Activated T-helper 17 cell treated with anti-CD3 and anti-CD28 coated beads, Interleukin-2, amount 50 U/mL, for 72 hours (primary cell): Measurements from ENCODE around the gene OR10H3. TPM values are rescaled to one million over a fixed set of nuclear protein-coding genes. Genes with fewer than 3 reads are reported as not detected.
"Not testable (repeated sequence)": the region's sequence is repeated elsewhere in the genome, so short reads cannot be mapped to it uniquely, and the experiment has no call there.

ENCODE experiments used
- ATAC-seq: fragments of 150-1000 bp; cut with Tn5 transposase; replicated peaks from 2 replicates; pipeline ENCODE4 v1.10.0; 2021; ENCODE audit warnings: mild to moderate bottlenecking, moderate library complexity
- H3K27ac Mint-ChIP-seq: one replicate; pipeline ENCODE4 v1.8.0; 2022; ENCODE audit warnings: mixed read lengths
- H3K27me3 Mint-ChIP-seq: one replicate; pipeline ENCODE4 v1.8.0; 2022; ENCODE audit warnings: mixed read lengths
- H3K36me3 Mint-ChIP-seq: one replicate; pipeline ENCODE4 v1.8.0; 2022; ENCODE audit warnings: low read depth, mild to moderate bottlenecking, mixed read lengths
- H3K4me1 Mint-ChIP-seq: one replicate; pipeline ENCODE4 v1.8.0; 2022; ENCODE audit warnings: mixed read lengths
- H3K4me3 Mint-ChIP-seq: one replicate; pipeline ENCODE4 v1.8.0; 2022; ENCODE audit warnings: mild to moderate bottlenecking, mixed read lengths
- H3K9me3 Mint-ChIP-seq: one replicate; pipeline ENCODE4 v1.8.0; 2022; ENCODE audit warnings: mixed read lengths
- total RNA-seq, 2 donors: library from RNA; stranded (reverse); gene quantifications; one replicate each; pipeline ENCODE4 v1.2.3, GENCODE V29; 2022

The OR10H3 gene
- total RNA-seq, 2 donors from 2014 or later, result not detected

DNA sequence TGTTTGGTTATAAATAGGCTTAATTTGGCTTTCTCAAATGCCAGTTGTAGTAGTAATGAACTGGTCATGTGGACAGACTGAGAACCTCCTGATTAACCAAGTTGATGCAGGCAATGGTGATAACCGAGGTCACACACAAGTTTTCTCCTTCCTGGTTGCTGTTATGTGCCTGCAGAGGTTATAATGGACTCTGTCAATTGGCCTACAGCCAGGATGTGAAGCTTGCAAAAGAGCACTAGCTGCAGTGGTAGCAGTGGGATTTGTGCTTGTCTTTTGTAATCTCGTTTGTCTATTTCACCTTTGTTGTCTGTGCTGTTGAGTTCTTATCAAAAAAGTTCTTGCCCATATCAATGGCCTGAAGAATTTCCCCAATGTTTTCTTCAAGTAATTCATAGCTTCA, 20.6 kb downstream of the OR10H3 start:
- no peak for ATAC-seq
- Mint-ChIP-seq H3K27ac (no peak overlapping the region), H3K27me3 (peaks cover 47% of the 10 kb centered on the region), H3K9me3 (no peaks in the 10 kb centered on the region), H3K36me3 (no peaks in the 10 kb centered on the region), H3K4me3 (no peak overlapping the region), H3K4me1 (no peaks in the 10 kb centered on the region)

DNA sequence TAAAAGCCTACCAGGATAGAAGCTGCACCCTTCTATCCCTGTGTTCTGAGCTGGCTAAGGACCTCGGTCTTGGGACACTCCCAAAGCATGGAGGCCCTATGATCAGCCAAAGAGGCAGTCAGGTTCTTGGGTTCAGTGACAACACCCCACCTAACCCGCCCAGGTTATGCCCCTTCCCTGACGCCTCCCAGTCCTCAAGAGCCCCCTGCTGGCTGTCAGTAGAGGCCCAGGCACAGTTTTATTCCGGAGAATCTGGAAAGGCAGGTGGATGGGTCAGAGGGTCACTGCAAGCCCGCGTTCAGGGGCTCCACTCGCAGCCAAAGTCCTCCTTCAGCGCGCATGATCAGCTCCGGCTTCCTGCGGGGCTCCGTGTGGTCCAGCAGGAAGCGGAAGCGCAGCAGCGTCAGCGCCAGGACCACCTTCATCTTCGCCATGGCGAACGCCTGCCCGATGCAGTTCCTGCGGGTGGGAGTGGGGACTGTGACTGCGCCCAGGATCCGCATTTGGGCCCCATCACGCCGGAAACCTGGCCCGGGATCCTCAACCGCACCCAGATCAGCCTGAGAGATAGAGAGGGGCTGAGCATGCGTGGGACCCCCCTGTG, 22.3 kb downstream of the OR10H3 start:
- no peak overlapping the region for H3K27ac Mint-ChIP-seq
- no peak for ATAC-seq
- no peaks in the 10 kb centered on the region for H3K9me3 Mint-ChIP-seq
- no peaks in the 10 kb centered on the region for H3K4me1 Mint-ChIP-seq
- H3K4me3 Mint-ChIP-seq, result no peak overlapping the region
- no peaks in the 10 kb centered on the region for H3K36me3 Mint-ChIP-seq
- H3K27me3 Mint-ChIP-seq, result peaks cover 36% of the 10 kb centered on the region

- Mint-ChIP-seq H3K4me3 (no peak overlapping the region), H3K4me1 (no peaks in the 10 kb centered on the region), H3K27ac (no peak overlapping the region), H3K27me3 (peaks cover 27% of the 10 kb centered on the region), H3K9me3 (no peaks in the 10 kb centered on the region), H3K36me3 (no peaks in the 10 kb centered on the region)
- no peak for ATAC-seq
Measured at GRCh38 chr19:15769586-15769985, 31.8 kb downstream of the OR10H3 start.

GRCh38 chr19:15774159-15774558, 36.4 kb downstream of the OR10H3 start:
- not testable (repeated sequence) for ATAC-seq, H3K9me3 Mint-ChIP-seq, H3K4me1 Mint-ChIP-seq, H3K4me3 Mint-ChIP-seq, H3K36me3 Mint-ChIP-seq, H3K27ac Mint-ChIP-seq
- H3K27me3 Mint-ChIP-seq, result peaks cover 39% of the 10 kb centered on the region

DNA sequence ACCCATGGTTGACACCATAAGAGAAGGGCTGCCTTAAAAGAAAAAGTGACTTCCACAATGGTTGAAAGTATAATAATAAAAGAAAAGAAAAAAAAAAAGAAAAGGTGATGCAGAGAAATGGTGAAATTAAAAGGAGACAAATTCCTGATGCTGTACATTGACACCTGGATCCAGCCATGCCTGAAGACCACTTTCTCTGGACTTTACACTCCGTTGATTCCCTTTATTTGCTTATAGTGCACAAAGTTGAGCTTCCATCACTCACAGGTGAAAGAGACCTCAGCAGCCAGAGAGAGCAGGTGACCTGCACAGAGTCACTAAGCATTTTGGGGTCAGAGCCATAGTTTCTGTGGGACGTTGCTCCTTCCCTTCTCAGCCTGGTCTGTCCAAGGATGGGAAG, 37.5 kb downstream of the OR10H3 start:
- H3K4me3 Mint-ChIP-seq, result no peak overlapping the region
- no peaks in the 10 kb centered on the region for H3K9me3 Mint-ChIP-seq
- no peak for ATAC-seq
- no peaks in the 10 kb centered on the region for H3K36me3 Mint-ChIP-seq
- no peaks in the 10 kb centered on the region for H3K4me1 Mint-ChIP-seq
- H3K27me3 Mint-ChIP-seq, result peaks cover 38% of the 10 kb centered on the region
- no peak overlapping the region for H3K27ac Mint-ChIP-seq

DNA sequence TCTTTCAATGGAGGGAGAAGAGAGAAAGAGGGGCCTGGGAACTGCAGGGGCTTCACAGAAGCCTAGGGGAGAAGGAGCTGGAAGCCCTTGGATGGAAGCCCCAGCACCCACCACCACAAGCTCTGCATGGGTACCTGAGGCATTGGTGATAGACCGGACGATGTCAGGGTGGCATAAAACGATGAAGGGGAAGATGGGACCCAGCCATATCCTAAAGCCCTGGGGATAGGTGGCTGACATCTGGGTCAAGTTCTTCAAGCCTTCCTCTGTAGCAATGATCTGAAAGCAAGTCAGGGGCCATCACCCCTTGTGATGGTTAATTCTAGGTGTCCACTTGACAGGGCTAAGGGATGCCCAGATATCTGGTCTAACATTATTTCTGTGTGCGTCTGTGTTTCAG, 38.5 kb downstream of the OR10H3 start:
- Mint-ChIP-seq H3K27me3 (peaks cover 31% of the 10 kb centered on the region), H3K27ac (no peak overlapping the region), H3K4me3 (no peak overlapping the region), H3K4me1 (no peaks in the 10 kb centered on the region), H3K36me3 (no peaks in the 10 kb centered on the region), H3K9me3 (no peaks in the 10 kb centered on the region)
- ATAC-seq, result no peak

GRCh38 chr19:15776991-15777970, 39.5 kb downstream of the OR10H3 start:
- H3K4me3 Mint-ChIP-seq, result no peak overlapping the region
- H3K4me1 Mint-ChIP-seq, result no peaks in the 10 kb centered on the region
- peak overlapping the region; percentile 25 for H3K27ac Mint-ChIP-seq
- H3K9me3 Mint-ChIP-seq, result no peaks in the 10 kb centered on the region
- H3K27me3 Mint-ChIP-seq, result peaks cover 26% of the 10 kb centered on the region
- ATAC-seq, result no peak
- H3K36me3 Mint-ChIP-seq, result no peaks in the 10 kb centered on the region

- Mint-ChIP-seq H3K9me3 (no peaks in the 10 kb centered on the region), H3K27ac (no peak overlapping the region), H3K4me3 (no peak overlapping the region), H3K4me1 (no peaks in the 10 kb centered on the region), H3K27me3 (peaks cover 15% of the 10 kb centered on the region), H3K36me3 (no peaks in the 10 kb centered on the region)
- ATAC-seq, result no peak
Measured at GRCh38 chr19:15779756-15780476, 42.1 kb downstream of the OR10H3 start.

- H3K27ac Mint-ChIP-seq, result no peak overlapping the region
- H3K4me3 Mint-ChIP-seq, result no peak overlapping the region
- no peaks in the 10 kb centered on the region for H3K4me1 Mint-ChIP-seq
- ATAC-seq, result no peak
- no peaks in the 10 kb centered on the region for H3K9me3 Mint-ChIP-seq
- no peaks in the 10 kb centered on the region for H3K36me3 Mint-ChIP-seq
- peaks cover 11% of the 10 kb centered on the region for H3K27me3 Mint-ChIP-seq
Measured at GRCh38 chr19:15780610-15781418, 43.0 kb downstream of the OR10H3 start.

GRCh38 chr19:15781661-15782060, 43.9 kb downstream of the OR10H3 start:
- Mint-ChIP-seq H3K4me1 (no peaks in the 10 kb centered on the region), H3K4me3 (no peak overlapping the region), H3K27ac (no peak overlapping the region), H3K9me3 (no peaks in the 10 kb centered on the region), H3K27me3 (peaks cover 3% of the 10 kb centered on the region), H3K36me3 (no peaks in the 10 kb centered on the region)
- ATAC-seq, result no peak

DNA sequence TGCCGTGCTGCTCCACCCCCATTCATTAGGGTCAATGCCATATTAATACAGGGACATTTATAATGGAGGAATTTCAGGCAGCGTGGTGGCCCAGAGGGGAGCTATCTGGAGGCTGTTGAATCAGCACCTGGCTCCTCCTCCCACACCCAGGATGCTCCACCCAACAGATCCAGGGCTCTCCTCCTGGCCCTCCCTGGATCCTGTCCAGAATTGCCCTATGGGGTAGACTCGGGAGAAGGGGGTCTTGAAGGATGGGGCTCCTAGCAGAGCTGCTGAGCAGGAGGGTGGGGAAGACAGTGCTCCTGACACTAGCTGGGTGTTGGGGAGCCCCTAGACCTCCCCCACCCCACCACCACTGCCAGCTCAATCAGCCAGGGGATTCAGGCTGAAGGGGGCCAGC, 44.4 kb downstream of the OR10H3 start:
- Mint-ChIP-seq H3K4me1 (no peaks in the 10 kb centered on the region), H3K36me3 (no peaks in the 10 kb centered on the region), H3K27ac (peak overlapping the region; percentile 32), H3K27me3 (no peaks in the 10 kb centered on the region), H3K9me3 (no peaks in the 10 kb centered on the region), H3K4me3 (no peak overlapping the region)
- ATAC-seq, result no peak

- not testable (repeated sequence) for H3K27me3 Mint-ChIP-seq, H3K27ac Mint-ChIP-seq, H3K9me3 Mint-ChIP-seq, H3K4me1 Mint-ChIP-seq, H3K36me3 Mint-ChIP-seq, ATAC-seq, H3K4me3 Mint-ChIP-seq
Measured at GRCh38 chr19:15782896-15783295, 45.1 kb downstream of the OR10H3 start.

GRCh38 chr19:15787611-15788155, 49.9 kb downstream of the OR10H3 start, which contains the start of gene OR10H5:
TSS of gene OR10H5 (plus strand) at chr19:15787661. CDS start at chr19:15794049, 6,388 bp downstream.
- Mint-ChIP-seq H3K4me1 (no peaks in the 10 kb centered on the region), H3K27me3 (peaks cover 19% of the 10 kb centered on the region)

More at GRCh38 chr19:15787611-15788155, 49.9 kb downstream of the OR10H3 start, which contains the start of gene OR10H5:
- no peak for ATAC-seq
- Mint-ChIP-seq H3K4me3 (no peak within 1 kb of the TSS), H3K9me3 (no peaks in the 10 kb centered on the region), H3K36me3 (no peaks in the 10 kb centered on the region), H3K27ac (no peak within 1 kb of the TSS)
